Loucy (cell line): ENCODE results near the gene MRO.

ENCODE experiments used
- H2AFZ ChIP-seq: fragments of 200-600 bp; sonication (generic); 2 replicates; pipeline ENCODE4 v1.6.0; 2016; ENCODE audit warnings: antibody characterized with exemption, mild to moderate bottlenecking, low read length, moderate library complexity
- H3F3A ChIP-seq: fragments of 200-600 bp; 2 replicates; pipeline ENCODE4 v1.6.0; 2016; ENCODE audit warnings: antibody characterized with exemption, low read depth, mild to moderate bottlenecking
- H3K27me3 ChIP-seq: fragments of 200-600 bp; sonication (generic); 2 replicates; pipeline ENCODE4 v1.6.1; 2014; ENCODE audit warnings: low read length, mild to moderate bottlenecking; ENCODE audit not compliant: insufficient read depth, poor library complexity, severe bottlenecking
- H3K36me3 ChIP-seq: fragments of 200-600 bp; sonication (generic); 2 replicates; pipeline ENCODE4 v1.6.1; 2016; ENCODE audit warnings: low read length; ENCODE audit not compliant: insufficient read depth
- H3K4me1 ChIP-seq: fragments of 200-600 bp; sonication (generic); 2 replicates; pipeline ENCODE4 v1.5.1; 2014; ENCODE audit warnings: low read length, mild to moderate bottlenecking; ENCODE audit not compliant: insufficient read depth, poor library complexity, severe bottlenecking
- H3K4me2 ChIP-seq: fragments of 200-600 bp; sonication (generic); 2 replicates; pipeline ENCODE4 v1.6.0; 2014; ENCODE audit warnings: antibody characterized with exemption, low read length, low read depth, mild to moderate bottlenecking; ENCODE audit not compliant: poor library complexity, severe bottlenecking
- H3K4me3 ChIP-seq: fragments of 200-600 bp; sonication (generic); 2 replicates; pipeline ENCODE4 v1.5.1; 2014; ENCODE audit warnings: low read length, mild to moderate bottlenecking, mixed read lengths; ENCODE audit not compliant: poor library complexity, severe bottlenecking
- H3K79me2 ChIP-seq: fragments of 200-600 bp; sonication (generic); 2 replicates; pipeline ENCODE4 v1.6.1; 2014; ENCODE audit warnings: low read length; ENCODE audit not compliant: insufficient read depth
- H3K9ac ChIP-seq: fragments of 200-600 bp; sonication (generic); 2 replicates; pipeline ENCODE4 v1.6.0; 2014; ENCODE audit warnings: mild to moderate bottlenecking, low read depth, low read length, moderate library complexity; ENCODE audit not compliant: poor library complexity, severe bottlenecking
- H3K9me2 ChIP-seq: fragments of 200-600 bp; sonication (generic); replicated peaks from 2 replicates; pipeline ENCODE4 v1.6.1; 2016; ENCODE audit warnings: low read depth, low read length, mixed read lengths
- H3K9me3 ChIP-seq: fragments of 200-600 bp; sonication (generic); 2 replicates; pipeline ENCODE4 v1.6.1; 2014; ENCODE audit warnings: mild to moderate bottlenecking, antibody characterized with exemption, low read length, low read depth; ENCODE audit not compliant: insufficient read depth
- H4K20me1 ChIP-seq: fragments of 200-600 bp; sonication (generic); 2 replicates; pipeline ENCODE4 v1.6.0; 2014; ENCODE audit warnings: antibody characterized with exemption, low read length, mild to moderate bottlenecking; ENCODE audit not compliant: insufficient read depth, poor library complexity, severe bottlenecking
- EZH2phosphoT487 ChIP-seq: fragments of 200-600 bp; IDR thresholded peaks from 2 replicates; pipeline ENCODE4 v1.6.1; 2018; ENCODE audit warnings: antibody characterized with exemption, mild to moderate bottlenecking, moderate library complexity, borderline replicate concordance
- TF ChIP-seq, protein P1 (sequence below): fragments of 200-600 bp; sonication (generic); conservative IDR thresholded peaks from 2 replicates; pipeline ENCODE4 v1.5.1; 2014; ENCODE audit warnings: mild to moderate bottlenecking, antibody characterized with exemption, low read length

Gene MRO

DNA sequence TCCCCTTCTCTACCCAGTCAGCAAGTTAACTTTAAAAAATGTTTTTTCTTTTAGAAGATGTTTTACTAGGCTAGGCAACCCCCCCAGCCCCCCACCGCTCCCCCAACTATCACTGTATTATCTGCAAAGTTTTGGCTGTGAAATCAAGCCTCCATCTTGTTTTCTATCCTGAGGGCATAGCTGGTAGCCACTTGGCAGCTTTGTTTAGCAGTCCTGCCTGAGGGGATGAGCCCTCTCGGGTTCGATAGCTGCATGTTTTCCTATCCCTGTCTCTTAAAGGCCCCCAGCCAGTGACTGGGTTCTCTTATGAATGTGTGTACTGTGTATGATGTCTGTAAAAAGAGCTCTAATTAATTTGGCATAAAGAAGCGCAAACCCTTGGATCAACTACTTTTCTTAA lies 43.4 kb downstream of the MRO start:
- Histone ChIP-seq H3K36me3 (no peaks in the 10 kb centered on the region), H3K9ac (no peak overlapping the region)

DNA sequence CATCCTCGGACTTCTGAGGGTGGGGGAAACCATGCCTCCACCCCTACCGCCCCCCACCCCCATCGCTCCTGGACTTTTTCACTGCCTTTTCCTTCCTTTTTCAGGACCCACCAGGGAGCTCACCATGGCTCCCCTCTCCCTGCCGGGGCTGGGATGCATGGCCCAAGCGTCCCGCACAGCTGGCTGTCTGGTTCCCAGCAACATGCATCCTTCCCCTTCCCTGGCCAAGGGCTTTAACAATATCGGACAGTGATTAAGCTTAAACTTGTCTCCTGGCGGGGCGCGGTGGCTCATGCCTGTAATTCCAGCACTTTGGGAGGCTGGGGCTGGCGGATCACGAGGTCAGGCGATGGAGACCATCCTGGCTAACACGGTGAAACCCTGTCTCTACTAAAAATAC lies 44.1 kb downstream of the MRO start:
- Histone ChIP-seq H3K27me3 (no peaks in the 10 kb centered on the region), H3K36me3 (no peaks in the 10 kb centered on the region), H3F3A (no peaks in the 10 kb centered on the region), H3K4me3 (no peak overlapping the region), H3K9me3 (no peaks in the 10 kb centered on the region), H3K9ac (no peak overlapping the region), H3K9me2 (no peaks in the 10 kb centered on the region), H3K4me2 (no peak overlapping the region), H4K20me1 (no peaks in the 10 kb centered on the region), H3K79me2 (no peaks in the 10 kb centered on the region), H3K4me1 (no peaks in the 10 kb centered on the region), H2AFZ (no peak overlapping the region)
- no peak for TF ChIP-seq EZH2phosphoT487
- TF ChIP-seq, protein P1, sequence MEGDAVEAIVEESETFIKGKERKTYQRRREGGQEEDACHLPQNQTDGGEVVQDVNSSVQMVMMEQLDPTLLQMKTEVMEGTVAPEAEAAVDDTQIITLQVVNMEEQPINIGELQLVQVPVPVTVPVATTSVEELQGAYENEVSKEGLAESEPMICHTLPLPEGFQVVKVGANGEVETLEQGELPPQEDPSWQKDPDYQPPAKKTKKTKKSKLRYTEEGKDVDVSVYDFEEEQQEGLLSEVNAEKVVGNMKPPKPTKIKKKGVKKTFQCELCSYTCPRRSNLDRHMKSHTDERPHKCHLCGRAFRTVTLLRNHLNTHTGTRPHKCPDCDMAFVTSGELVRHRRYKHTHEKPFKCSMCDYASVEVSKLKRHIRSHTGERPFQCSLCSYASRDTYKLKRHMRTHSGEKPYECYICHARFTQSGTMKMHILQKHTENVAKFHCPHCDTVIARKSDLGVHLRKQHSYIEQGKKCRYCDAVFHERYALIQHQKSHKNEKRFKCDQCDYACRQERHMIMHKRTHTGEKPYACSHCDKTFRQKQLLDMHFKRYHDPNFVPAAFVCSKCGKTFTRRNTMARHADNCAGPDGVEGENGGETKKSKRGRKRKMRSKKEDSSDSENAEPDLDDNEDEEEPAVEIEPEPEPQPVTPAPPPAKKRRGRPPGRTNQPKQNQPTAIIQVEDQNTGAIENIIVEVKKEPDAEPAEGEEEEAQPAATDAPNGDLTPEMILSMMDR: no peak

More for the DNA sequence above, 43.4 kb downstream of the MRO start:
- no peak overlapping the region for H3K4me3 ChIP-seq
- H3F3A ChIP-seq: no peaks in the 10 kb centered on the region
- H3K79me2 ChIP-seq: no peaks in the 10 kb centered on the region
- no peak overlapping the region for H3K4me2 ChIP-seq
- H3K9me3 ChIP-seq: no peaks in the 10 kb centered on the region
- no peak overlapping the region for H2AFZ ChIP-seq
- no peaks in the 10 kb centered on the region for H3K9me2 ChIP-seq
- no peaks in the 10 kb centered on the region for H3K27me3 ChIP-seq
- TF ChIP-seq, protein P1: no peak
- no peak for TF ChIP-seq EZH2phosphoT487
- H4K20me1 ChIP-seq: no peaks in the 10 kb centered on the region
- H3K4me1 ChIP-seq: no peaks in the 10 kb centered on the region

DNA sequence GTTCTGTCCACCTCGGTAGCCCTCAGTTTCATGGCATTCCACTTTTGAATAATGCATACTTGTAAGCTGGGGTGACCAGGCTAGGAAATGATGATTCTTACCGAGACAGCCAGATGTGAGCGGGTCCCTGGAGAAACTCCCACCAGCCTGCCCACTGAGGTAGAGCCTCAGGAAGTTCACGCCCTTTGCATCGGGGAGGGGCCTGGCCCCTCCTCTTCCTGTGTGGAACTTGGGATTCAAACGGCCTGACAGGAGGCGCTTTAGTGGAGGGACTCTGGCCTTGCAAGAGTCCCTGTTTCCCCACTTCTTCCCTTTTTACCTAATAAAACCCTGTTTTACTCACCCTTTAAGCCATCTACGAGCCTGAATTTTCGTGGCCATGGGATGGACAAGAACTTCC lies 44.6 kb downstream of the MRO start:
- Histone ChIP-seq H3K9me3 (no peaks in the 10 kb centered on the region), H3K9ac (no peak overlapping the region), H3K4me3 (no peak overlapping the region), H3K27me3 (no peaks in the 10 kb centered on the region), H4K20me1 (no peaks in the 10 kb centered on the region), H3K4me1 (no peaks in the 10 kb centered on the region), H3F3A (no peaks in the 10 kb centered on the region), H3K4me2 (no peak overlapping the region), H3K36me3 (no peaks in the 10 kb centered on the region), H2AFZ (no peak overlapping the region), H3K9me2 (no peaks in the 10 kb centered on the region), H3K79me2 (no peaks in the 10 kb centered on the region)
- TF ChIP-seq, protein P1: no peak
